Skin epidermis (tissue), 12 donors: ENCODE results near the gene MATCAP1.

Source experiments
- H3K27ac ChIP-seq, 21 experiments: fragments of 200-600 bp; sonication (generic) in 11 of 21; one replicate each; pipeline ENCODE4 v1.5.0; 2020; ENCODE audit warnings: mild to moderate bottlenecking in 3 of 21, inconsistent platforms in 2 of 21, moderate library complexity in 2 of 21
- H3K4me3 ChIP-seq, 7 experiments: fragments of 200-600 bp; sonication (generic) in 2 of 7; one replicate each; pipeline ENCODE4 v1.5.0; 2020; ENCODE audit warnings: inconsistent platforms in 2 of 7, mild to moderate bottlenecking in 2 of 7, moderate library complexity in 1 of 7

MATCAP1 gene

DNA sequence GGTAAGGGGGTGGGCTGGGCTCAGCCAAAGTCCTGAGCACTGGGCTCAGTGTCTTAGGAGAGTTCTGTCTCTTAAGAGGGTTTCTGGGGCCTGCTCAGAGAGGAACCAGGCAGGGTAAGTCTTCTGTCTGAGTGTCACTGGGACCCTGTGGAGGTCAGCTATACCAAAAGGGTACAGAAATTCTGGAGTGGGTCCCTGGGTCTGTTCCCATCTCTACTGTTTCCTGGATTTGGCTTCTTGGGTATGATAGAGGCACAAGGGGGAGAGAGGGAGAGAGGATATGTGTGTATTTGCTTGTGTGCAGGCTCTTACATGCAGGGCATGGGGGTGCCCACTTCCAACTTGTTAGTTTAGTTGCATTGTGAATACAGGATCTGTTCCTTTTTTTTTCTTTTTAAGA is 9.8 kb upstream of the MATCAP1 start:
- peak overlapping the region in 3 of 7 experiments; percentile 93 to 100 (median 95) for H3K4me3 ChIP-seq

DNA sequence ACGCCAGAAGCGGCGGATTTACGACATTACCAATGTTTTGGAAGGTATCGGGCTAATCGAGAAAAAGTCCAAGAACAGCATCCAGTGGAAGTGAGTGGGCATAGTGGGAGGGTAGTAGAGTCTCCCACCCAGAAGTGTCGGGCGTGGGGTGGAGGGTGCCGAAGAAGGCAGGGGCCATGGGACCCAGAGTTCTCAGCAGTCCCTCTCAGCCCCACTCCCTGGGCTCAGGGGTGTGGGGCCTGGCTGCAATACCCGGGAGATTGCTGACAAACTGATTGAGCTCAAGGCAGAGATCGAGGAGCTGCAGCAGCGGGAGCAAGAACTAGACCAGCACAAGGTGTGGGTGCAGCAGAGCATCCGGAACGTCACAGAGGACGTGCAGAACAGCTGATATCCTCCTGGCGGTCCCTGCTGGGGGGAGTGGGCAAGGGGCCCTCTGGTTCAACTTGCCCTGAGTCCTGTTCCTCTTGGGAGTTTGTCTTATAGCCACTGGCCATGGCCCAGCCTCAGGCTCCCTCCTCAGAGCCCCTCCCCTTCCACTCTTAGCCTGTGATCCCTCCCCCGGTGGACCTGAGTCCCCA is 9.1 kb upstream of the MATCAP1 start:
- H3K4me3 ChIP-seq = peak overlapping the region; percentile 61 to 100 (median 95)
- peak overlapping the region in 20 of 21 experiments; percentile 78 to 97 (median 90) for H3K27ac ChIP-seq

More for the DNA sequence above, 9.8 kb upstream of the MATCAP1 start:
- H3K27ac ChIP-seq = peak overlapping the region in 13 of 21 experiments; percentile 24 to 97 (median 94)

DNA sequence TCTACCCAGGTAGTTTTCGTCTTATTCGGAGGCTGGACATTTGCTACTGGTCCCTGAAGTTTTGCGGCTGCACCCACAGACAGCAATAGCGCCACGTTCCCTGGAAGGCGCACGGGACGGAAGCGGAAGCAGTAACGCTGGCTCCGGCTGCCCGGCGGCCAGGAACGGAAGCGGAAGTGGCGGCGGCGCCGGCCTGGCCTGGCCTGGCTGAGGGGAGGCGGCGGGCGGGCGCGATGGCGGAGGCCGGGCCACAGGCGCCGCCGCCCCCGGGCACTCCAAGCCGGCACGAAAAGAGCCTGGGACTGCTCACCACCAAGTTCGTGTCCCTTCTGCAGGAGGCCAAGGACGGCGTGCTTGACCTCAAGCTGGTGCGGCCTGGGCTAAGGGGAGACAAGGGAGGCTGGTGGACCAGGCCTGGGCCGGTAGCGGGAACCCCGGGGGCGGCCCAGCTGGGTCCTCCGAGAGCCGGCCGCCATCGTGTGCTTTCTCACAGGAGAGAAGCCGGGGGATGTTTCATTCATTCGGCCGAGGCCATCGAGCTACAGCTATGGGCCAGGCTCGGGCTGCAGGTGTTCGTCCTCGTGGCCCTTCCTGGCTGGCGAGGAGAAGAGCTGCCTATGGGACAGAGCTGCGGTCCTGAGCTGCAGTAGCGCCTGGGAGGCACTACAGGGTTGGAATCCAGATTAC is 8.4 kb upstream of the MATCAP1 start, which contains the start of gene E2F4:
Gene E2F4 (plus strand): TSS at position 161 of the 687 bp plus-strand sequence. CDS start 73 bp downstream, at position 234.
- H3K4me3 ChIP-seq = peak within 1 kb of the TSS; percentile 61 to 100 (median 95)
- H3K27ac ChIP-seq = peak within 1 kb of the TSS; percentile 69 to 97 (median 90)

DNA sequence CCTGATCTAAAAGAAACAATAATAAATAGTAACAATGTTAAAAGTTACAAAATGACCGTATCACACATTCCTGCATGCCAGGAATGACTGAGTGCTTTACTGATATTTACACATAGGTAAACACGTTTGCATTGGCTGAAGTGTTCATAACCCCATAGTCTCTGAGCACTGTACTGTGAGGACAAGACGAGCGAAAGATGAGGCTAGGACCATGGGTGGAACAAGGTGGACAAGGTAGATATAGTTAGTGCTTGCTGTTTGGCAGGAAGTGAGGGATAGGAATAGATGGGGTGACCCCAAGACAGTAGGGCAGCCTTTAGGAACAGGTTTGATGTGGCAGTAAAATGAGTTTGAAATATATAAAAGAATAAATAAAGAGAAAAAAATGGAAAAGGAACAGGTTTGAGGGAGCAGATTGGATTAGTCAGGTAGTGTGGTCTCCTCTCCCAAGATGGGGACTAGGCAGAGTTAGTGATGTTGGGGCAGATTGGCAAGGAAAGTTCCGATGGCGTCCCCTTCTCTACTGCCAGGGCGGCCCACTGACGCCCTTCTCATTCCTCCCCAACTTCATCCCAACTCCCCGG is 7.7 kb upstream of the MATCAP1 start:
- Histone ChIP-seq H3K27ac (peak overlapping the region in 5 of 21 experiments; percentile 88 to 97 (median 95)), H3K4me3 (peak overlapping the region in 6 of 7 experiments; percentile 61 to 100 (median 95))

DNA sequence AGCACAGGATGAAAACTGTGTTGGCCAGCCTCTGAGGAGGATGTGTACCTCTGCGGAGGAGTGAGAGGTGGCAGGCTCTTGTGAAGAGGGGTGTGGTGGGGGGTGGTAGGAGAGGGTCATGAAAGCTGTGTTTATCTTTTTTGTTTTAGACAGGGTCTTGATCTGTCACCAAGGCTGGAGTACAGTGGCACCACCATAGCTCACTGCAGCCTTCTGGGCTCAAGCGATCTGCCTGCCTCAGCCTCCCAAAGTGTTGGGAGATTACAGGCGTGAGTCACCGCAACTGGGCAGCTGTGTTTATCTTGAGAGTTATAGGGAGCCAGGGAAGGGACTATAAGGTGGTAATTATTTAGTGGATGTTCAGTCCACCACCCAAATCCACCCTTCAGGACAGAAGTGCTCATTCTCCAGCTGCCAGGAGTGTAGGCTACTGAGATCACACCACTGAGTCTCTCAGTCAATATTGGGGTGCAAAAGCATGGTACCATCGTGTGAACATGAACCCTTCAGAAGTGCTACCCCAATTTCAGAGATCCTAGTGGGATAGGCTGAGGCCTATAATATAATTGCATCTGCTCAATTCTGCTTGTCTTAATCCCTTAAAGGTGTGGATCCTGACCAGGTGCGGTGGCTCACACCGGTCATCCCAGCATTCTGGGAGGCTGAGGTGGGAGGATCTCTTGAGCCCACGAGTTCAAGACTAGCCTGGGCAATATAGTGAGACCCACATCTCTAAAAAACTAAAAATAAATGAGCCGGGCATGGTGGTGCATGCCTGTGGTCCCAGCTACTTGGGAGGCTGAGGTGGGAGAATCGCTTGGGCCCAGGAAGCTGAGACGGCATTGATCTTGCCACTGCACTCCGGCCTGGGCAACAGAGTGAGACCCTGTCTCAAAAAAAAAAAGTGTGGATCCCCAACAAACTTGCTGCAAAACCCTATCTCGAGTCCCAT is 7.0 kb upstream of the MATCAP1 start:
- no peak overlapping the region for H3K4me3 ChIP-seq
- no peak overlapping the region for H3K27ac ChIP-seq

DNA sequence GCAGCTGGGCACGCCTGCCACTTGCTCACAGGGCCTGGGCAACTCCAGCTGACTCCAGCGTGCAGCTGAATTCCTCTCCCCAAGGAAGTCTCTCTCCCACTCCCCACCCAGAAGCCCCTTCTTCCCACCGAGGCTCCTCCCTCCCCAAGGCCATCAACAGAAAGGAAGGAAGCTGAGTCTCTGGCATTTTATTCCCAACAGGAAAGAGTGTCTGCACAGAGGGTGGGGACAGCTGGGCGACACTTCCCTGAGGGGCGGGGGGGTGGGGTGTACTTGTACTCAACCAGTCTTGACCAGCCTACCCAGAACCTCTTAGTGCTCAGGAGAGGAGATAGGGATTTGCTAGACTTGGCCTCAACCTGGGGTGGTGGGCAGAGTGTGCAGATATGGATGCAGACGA is 6.3 kb upstream of the MATCAP1 start, which contains the start of gene EXOC3L1:
Gene EXOC3L1 (minus strand): TSS at position 96 of the 400 bp plus-strand sequence. CDS start 460 bp downstream, outside the sequence.
- Histone ChIP-seq H3K27ac (peak within 1 kb of the TSS in 1 of 21 experiments; percentile 58), H3K4me3 (no peak within 1 kb of the TSS)

DNA sequence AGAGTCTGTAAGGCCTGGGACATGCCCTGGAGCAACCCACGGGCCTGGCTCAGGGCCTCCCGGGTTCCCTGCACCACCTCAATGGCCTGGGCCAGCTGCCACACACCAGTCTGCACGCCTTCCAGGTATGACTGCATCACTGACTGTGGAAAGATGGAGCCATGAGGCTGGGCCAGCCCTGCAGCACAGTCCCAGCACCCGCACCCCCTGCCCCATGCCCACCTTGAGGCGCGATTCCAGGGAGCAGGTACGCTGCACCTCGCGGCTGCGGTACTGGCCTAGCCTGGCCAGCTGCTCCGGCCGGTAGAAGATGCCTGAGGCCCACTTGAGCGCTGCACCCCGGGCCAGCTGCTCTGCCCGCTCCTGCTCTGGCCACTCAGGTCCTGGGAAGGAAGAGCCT is 5.0 kb upstream of the MATCAP1 start:
- no peak overlapping the region for H3K27ac ChIP-seq
- H3K4me3 ChIP-seq = no peak overlapping the region

DNA sequence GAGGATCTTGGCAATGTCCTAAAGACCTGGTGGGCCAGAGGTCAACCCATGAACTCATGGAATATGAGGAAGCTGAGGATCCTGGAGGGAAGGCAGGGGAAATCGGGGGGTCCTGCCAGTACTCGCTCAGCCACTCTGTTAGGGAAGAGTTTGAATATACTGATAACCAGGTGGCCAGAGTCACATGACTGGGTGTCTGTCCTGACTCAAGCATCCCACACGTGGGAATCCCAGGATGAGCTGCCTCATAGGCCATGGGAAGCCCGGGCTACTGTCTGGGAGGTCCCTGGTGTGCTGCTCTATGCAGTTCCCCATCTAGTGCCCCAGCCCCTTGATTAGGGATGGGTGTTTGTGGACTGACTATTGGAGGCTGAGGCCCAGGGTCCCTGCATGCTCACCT is 4.6 kb upstream of the MATCAP1 start:
- Histone ChIP-seq H3K4me3 (no peak overlapping the region), H3K27ac (no peak overlapping the region)

DNA sequence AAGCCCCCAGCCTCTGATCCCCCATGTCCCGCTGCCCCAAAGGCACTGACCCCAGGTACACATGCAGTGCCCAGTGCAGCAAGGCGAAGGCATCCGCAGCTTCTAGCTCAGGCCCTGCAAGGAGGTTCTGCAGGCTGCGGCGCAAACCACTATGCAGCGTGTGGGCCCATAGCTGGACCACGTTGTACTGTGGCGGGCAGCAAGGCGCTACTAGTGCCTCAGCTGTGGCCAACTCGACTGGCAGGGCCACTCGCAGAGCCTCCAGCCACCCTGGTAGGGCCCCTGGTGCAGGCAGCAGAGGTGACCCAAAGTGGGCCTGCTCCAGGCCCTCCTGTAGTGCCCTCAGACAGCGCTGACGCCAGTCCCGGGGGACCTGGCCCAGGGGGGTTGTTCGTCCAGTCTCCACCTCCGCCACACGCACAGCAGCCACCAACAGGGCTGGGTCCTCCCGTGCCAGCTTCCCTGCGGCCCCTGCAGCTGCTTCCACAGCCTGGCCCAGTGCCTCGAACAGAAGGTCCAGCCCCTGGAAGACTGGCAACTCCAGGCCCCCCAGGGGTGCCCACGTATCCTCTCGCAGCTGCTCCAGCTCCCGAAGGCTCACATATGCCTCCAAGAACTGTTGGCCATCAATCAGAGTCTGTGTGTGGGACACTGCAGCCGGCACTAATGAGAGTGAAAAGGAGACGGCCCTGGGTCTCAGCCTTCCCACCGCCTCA is 3.6 kb upstream of the MATCAP1 start:
- H3K4me3 ChIP-seq = no peak overlapping the region
- no peak overlapping the region for H3K27ac ChIP-seq

DNA sequence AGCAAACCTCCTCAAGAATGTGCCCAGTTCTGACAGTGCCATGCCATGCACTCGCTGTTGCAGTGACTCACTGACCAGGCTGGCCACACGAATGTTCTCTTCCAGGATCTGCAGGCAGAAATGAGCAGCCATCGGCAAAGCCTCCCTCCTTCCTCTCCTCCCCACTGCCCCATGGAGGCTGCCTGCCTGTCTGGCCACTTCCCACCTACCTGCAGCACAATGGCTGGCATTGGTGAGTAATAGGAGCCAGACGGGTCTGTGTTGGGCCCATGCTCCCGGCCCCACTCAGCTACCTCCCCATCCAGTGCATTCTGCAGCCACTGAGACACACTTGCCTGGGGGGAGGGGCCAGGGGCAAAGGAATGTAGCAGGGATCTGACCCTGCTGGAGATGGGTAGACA is 2.8 kb upstream of the MATCAP1 start:
- no peak overlapping the region for H3K27ac ChIP-seq
- H3K4me3 ChIP-seq = no peak overlapping the region

DNA sequence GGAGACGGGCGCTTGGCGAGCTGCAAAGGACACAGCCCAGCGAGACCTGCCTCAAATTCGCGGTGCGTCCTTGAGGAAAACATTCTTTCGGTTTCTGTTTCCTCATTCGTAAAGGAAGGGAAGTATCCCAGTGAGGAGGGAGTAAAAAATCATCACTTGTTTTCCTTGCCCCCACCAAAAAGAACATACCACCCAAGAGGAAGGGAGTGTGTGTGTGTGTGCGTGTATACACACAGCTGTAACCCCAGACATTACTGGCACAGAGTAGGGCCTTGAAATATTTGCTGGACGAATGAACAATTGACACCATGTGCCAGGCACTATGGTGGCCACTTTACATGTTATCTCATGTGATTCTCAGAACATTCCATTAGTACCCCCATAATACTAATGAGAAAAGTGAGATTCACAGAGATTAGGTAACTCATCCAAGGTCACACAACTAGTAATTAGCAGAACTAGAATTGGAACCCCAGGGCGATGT is 1.9 kb upstream of the MATCAP1 start:
- no peak overlapping the region for H3K27ac ChIP-seq

DNA sequence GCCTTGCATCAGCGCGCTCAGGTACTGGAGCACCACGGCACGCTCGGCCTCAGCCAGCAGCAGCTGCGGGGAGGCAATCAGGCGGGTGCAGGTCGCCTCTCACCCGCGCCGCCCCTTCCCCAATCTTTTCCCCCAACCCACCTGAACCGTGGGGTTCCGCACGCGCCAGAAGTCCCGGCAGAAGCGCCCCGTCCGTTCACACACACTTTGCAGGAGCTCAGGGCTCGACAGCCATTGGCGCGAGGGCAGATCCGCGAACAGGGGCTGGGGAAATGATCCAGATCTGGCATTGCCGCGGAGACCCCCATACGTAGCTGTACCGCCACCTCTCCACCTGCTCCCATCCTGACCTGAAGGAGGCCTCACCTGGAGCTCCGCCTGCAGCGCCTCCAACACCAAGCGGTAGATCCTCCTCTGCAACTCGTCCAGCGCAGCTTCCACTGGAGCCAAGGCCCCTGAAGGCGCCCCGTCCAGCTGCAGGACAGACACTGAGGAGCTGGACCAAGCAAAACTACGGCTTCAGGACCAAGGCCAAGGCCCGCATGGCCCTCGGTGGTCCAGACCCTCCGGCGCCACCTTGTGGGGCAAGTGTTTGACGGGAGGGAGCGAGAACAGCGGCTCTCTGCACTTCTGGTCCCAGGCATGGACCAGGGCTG is 1.4 kb upstream of the MATCAP1 start:
- Histone ChIP-seq H3K27ac (peak overlapping the region in 1 of 21 experiments; percentile 97), H3K4me3 (peak overlapping the region in 6 of 7 experiments; percentile 64 to 81 (median 72))

More for the DNA sequence above, 1.9 kb upstream of the MATCAP1 start:
- peak overlapping the region in 2 of 7 experiments; percentile 64 to 73 for H3K4me3 ChIP-seq

DNA sequence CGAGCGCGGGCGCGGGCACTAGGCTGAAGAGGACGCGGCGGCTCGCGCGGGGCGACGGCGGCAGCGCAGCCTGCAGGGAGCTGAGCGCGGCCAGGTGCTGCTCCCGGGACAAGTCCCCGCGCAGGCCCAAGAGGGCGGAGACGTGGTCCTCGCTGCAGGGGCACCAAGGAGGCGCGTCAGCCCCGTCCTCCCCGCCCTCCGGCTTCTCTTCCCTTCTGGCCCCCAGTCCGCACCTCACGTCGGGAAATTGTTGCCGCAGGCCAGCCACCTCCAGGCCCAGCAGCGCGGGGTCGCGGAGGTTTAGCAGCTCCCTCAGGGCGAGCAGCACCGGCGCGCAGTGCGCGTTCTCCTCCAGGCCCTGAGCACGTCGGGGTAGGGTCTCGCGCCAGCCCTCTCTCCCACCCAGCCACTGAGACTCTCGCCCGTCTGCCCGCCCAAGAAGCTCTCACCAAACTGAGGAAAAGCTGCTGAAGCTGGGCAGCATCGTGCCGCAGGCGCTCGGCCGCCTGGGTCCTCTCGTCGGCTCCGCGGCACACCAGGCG is 761 bp upstream of the MATCAP1 start:
- Histone ChIP-seq H3K4me3 (peak overlapping the region; percentile 64 to 81 (median 73)), H3K27ac (peak overlapping the region in 19 of 21 experiments; percentile 89 to 99 (median 96))

DNA sequence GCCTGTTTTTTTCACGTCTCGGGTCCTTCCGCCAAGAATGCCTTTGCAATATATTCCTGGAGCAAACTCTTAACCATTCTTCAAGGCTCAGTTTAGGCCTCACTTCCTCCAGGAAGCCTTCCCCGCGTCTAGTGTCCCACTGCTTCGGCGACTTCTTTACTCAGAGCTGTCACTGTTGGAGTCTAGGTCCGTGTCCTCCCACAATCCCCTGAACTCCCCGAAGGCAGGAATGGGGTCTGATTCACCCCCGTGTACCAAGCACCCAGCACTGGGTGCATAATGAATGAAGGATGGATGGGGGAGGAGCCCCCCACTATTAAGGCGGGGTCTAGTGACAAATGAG is 508 bp downstream of the MATCAP1 start:
- Histone ChIP-seq H3K4me3 (peak overlapping the region; percentile 64 to 81 (median 73)), H3K27ac (peak overlapping the region in 18 of 21 experiments; percentile 24 to 99 (median 96))

DNA sequence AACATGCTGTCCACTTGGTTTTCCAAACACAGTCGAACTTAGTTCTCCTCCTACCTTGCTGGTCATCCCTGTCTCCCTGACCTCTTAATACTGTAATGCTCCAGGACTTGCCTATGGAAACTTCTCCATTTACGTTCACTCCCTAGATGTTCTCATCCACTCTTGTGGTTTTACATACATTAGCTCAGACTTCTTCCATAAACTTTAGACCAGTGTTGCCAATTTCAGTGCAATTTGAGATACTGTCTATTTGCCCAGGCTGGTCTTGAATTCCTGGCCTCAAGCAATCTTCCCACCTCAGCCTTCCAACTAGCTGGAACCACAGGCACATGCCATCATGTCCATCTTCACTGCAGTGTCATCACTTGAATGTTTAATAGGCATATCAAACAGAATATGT is 1.5 kb downstream of the MATCAP1 start:
- H3K27ac ChIP-seq = peak overlapping the region in 1 of 21 experiments; percentile 24

DNA sequence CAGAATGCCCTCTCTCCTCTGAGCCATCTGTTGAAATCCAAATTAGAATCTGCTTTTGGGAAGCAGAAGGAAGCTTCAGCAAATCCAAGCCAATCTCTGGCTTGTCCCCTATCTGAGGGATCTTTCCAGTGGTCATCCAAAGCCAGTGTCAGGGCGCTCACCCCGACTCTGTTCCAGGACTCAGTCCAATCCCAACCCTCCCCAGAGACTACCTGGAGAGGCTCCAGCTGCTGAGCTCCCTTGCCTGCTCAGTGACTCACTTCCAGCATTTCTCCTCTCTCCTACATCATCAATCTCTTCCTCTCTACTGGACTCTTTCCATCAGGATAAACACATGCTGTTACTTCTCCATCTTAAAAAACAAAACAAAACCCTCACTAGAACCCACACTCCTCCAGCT is 2.4 kb downstream of the MATCAP1 start:
- no peak overlapping the region for H3K27ac ChIP-seq
- no peak overlapping the region for H3K4me3 ChIP-seq

More for the DNA sequence above, 1.5 kb downstream of the MATCAP1 start:
- H3K4me3 ChIP-seq = no peak overlapping the region

DNA sequence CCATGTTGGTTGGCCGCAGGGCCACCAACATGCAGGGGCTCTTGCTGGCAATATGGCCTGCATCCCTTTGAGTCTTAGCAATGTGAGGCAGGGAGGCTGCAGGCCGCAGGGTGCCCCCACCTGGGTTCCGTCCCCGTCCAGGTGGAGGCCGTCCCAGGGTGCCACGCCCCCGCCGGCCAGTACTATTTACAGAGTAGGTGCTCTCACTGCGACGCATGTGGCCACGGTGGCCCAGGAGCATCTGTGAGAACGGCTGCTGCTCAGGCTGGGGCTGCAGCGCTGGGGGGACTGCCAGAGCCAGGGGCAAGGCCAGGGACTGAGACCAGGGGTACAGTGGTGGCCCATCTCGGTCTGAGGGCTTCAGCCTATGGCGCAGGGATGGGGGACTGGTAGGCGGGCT is 3.6 kb downstream of the MATCAP1 start:
- Histone ChIP-seq H3K4me3 (no peak overlapping the region), H3K27ac (no peak overlapping the region)
